Astrocyte (in vitro differentiated cells and primary cell): ENCODE results near the gene DNAJC22.

ENCODE experiments used
- CTCF ChIP-seq: IDR thresholded peaks from 2 replicates; pipeline ENCODE4 v1.5.1; 2011; ENCODE audit warnings: low read depth, mild to moderate bottlenecking, inconsistent platforms, low read length, moderate library complexity; ENCODE audit not compliant: insufficient read depth
- EZH2 ChIP-seq: IDR thresholded peaks from 2 replicates; pipeline ENCODE4 v1.6.1; 2012; ENCODE audit warnings: mild to moderate bottlenecking, low read length, inconsistent platforms; ENCODE audit not compliant: insufficient read depth

GRCh38 chr12:49349266-49349665 is 2.6 kb downstream of the DNAJC22 start:
- TF ChIP-seq CTCF, result no peak
- TF ChIP-seq EZH2, result no peak
